ENCODE results near the gene NPAS2. TPM values are rescaled to one million over a fixed set of nuclear protein-coding genes. Genes with fewer than 3 reads are reported as not detected.

Gene NPAS2
- total and polyA plus RNA-seq, 2 of the 8 experiments (the other 6 are each of a cell fraction or from before 2014, with no cell fraction given) = 1.8 to 1.9 TPM

- TF ChIP-seq CHD7 (IDR thresholded peaks at IDR 0.05; ENCODE audit: insufficient replicate concordance, low read length) (no peak), RXRA (IDR thresholded peaks at IDR 0.05; ENCODE audit: insufficient read depth, low read depth, low read length) (no peak), CREB1 (IDR thresholded peaks at IDR 0.05) (no peak)
Measured at GRCh38 chr2:100845141-100845991, 25.4 kb downstream of the NPAS2 start (continued).

All from H1 (cell line).